ENCODE measurements around the gene TRABD2B. TPM values are rescaled to one million over a fixed set of nuclear protein-coding genes. Genes with fewer than 3 reads are reported as not detected.
"Not testable (repeated sequence)": the region's sequence is repeated elsewhere in the genome, so short reads cannot be mapped to it uniquely, and the experiment has no call there.

The TRABD2B gene
- polyA plus RNA-seq, 1 donor: 21.2 TPM

GRCh38 chr1:47969478-47969877 is 27.7 kb downstream of the TRABD2B start:
- DNase-seq: no peak

DNA sequence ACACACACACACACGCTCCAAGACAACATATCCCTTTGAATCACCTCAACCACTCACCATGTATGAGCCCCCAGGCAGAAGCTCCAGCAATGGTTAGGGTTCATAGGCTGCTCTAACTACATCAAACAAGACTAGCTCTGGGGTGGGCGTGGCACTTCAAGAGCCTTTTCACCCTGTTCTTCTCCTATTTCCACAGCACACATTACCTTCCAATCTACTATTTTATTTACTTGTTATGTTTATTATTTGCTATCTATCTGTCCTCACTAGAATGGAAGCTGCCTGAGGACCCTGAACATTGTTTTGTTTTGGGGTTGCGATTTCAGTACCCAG is 28.7 kb downstream of the TRABD2B start:
- DNase-seq: no peak

DNA sequence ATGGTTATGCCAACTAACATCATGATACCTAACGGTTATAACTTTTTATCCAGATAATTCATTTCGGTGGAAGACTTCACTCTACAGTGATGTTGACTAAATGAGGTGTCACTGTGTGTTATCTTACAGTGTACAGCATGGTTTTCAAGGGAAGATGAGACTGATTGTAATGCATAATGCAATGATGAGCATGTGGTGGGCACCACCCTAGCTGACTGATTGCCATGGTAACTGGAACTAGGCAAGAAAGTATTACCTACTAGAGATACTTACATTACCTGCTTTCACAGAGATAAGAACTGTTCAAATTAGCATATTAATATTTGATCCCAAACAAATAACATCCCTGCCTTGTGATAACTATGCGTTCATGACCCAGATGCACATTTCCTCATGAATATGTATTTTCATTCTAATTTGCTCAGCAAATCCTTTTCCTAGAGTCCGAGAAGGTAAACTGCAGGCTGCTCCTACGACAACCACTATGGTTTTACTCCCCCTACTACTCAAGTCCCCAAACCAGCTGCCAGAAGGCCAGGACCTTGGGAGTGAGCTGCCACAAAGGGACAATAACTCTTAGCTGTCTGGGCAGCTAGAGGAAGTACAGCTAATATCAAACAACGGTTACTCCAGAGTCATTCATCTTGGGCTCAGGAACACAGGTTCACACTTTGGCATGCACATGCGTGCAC is 29.2 kb downstream of the TRABD2B start:
- DNase-seq: no peak

DNA sequence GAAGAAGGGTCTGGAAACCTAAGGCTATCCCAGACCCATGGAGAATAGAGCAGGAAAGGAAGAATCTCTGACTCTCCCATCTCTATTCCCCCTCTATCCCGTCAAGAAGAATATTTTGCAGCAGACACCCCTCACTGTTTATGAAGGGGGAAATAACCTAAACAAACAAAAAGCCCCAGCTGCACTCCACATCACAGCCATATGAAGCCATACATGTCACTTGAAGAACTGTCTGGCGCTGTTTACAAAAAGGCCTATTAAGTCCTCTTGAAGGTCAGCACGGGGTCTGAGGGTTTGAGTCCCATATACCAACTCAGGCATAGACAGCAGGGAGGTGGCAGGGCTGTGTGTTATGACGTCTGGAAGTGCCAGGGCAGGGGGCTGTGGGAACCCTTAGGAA is 31.4 kb downstream of the TRABD2B start:
- DNase-seq: no peak

DNA sequence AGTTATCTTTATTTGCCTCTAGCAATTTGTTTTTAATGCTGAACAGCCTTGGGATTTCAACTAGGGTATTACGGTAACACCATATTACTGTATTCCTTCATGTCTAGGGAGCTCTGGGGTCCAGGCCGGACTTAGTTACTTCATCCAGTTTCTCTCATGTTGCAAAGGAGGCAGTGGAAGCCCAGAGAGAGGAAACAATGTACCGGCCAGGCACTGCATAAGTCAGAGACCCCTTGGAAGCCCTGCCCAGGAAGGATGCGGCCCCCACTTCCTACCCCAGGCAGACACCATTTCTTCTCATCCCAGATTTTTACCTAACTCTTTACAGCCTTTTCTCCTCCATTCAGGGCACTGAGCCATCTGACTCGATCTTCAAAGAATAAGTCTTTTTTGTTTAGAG is 32.5 kb downstream of the TRABD2B start:
- DNase-seq: no peak

GRCh38 chr1:47963568-47964358 is 33.4 kb downstream of the TRABD2B start:
- DNase-seq: no peak

DNA sequence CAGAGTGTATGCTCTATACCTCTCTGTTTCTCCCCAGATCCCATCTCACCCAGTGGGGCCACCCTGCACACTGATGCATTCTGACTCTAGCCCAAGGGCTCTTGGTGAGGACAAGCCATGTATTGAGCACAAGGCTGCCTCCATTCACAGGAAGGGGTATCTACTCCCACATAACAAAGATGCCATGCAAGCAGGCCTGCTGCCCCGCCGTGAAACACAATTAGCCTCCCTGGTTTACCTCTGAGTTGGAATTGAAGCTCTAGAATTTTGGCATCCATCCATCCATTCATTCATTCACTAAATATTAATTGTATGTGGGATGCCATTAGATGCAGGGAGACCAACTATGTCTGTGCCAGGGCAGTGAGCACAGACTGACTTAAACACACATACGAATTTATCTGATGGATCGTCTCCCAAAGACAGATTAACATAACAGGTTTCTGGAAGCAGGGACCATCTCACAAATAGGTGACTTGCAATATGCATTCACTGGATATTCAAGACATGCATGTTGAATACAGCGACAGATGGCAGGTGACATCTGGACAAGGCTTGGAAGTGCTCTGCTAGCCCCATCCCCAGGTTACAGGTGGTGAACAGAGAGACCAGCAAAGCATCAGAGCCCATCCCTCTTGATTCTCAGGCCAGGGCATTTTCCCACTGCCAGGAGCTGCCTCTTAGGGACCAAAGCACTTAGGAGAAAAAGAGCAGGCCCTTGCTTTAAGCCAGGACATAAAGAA is 34.3 kb downstream of the TRABD2B start:
- DNase-seq: no peak

- not testable (repeated sequence) for DNase-seq
Measured at GRCh38 chr1:47961835-47962234, 35.4 kb downstream of the TRABD2B start.

GRCh38 chr1:47956491-47956890 is 40.7 kb downstream of the TRABD2B start:
- not testable (repeated sequence) for DNase-seq

DNA sequence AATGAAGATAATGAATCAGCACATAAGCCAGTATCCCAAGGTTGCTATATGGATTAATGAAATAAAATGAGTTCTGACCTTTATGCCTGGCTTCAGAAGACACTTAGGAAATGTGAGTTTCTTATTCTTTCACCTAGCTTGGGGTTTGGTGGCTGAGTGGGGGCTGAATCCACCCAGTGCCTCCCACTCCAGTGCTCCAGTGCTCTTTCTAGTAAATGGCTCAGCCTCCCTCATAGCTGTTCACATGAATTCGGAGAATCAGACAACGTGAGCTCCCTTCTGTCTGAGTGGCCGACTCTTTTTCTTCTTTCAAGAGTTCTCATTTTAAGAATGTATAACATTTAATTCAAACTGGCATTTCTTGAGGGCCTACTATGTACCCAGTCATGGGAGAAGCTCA is 43.5 kb downstream of the TRABD2B start:
- no peak for DNase-seq

DNA sequence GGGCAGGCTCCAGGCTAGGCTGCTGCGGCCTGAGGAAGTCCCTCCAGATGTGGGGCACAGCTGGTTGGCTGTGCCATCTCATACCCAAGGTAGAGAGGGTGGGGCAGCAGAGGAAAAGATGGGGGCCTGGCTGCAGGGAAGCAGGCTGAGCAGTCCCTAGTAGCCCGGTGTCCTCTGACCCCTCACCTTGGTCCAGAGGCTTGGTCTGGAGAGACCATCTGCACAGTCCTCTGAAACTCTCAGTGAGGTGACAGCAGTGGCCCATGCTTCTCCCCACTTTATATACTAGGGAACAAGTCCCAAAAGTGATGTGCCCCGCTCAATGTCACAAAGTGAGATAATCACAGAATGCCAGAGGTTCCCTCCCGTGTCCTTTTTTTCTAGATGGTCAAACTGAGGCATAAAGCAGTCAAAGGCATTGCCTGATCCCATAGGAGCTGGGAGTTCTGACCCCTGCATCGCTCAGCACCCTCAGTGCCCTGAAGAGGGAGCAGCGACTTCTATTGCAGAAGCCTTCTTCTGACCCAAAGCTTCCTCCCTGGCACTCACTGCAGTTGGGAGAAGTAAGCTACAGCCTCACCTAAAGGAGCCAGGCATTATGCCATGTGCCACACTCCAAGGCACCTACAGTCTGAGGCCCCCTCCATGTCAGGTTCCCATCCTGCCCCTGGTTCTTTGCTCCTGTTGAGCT is 45.5 kb downstream of the TRABD2B start:
- no peak for DNase-seq

- DNase-seq: no peak
Measured at GRCh38 chr1:47951026-47951425, 46.2 kb downstream of the TRABD2B start.

GRCh38 chr1:47950471-47950870 is 46.7 kb downstream of the TRABD2B start:
- no peak for DNase-seq

- DNase-seq: no peak
Measured at GRCh38 chr1:47948126-47948525, 49.1 kb downstream of the TRABD2B start.

DNA sequence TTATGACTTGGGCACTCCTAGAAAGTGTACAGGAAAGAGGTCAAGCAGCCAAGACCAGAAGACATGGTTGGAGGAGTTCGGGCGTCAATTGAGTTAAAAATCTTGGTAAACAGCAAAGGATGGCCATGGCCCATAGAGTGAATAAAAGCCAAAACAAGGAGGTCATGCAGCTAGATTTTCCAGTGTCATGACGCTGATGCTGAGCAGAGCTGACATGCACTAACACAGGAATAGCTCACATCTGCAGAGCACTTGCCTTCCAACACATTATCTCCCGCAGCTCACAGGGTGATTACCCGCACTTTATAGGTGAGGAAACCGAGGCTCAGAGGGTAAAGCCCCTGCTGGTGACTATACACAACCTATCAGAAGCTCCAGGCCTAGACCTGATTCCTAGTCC is 49.7 kb downstream of the TRABD2B start:
- DNase-seq: no peak

- DNase-seq: no peak
Measured at GRCh38 chr1:47944561-47944960, 52.6 kb downstream of the TRABD2B start.

DNA sequence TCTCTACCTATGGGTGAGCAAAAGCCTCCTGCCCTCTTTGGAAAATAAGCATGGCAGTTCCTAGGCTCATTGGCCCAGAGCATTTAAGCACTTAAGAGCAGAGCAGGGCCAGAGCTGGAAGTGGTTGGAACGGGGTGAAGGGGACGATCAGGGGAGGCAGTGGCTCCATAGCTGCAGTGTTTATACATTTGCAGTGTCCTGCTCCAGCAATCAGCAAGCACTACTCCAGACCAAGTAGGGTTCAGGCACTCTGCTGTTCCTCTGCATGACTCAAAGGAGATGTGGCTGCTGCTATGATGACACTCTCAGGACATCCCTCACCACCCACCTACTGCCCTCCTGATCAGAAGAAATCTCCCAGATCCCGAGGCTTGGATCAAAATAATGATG is 55.0 kb downstream of the TRABD2B start:
- DNase-seq: no peak

DNA sequence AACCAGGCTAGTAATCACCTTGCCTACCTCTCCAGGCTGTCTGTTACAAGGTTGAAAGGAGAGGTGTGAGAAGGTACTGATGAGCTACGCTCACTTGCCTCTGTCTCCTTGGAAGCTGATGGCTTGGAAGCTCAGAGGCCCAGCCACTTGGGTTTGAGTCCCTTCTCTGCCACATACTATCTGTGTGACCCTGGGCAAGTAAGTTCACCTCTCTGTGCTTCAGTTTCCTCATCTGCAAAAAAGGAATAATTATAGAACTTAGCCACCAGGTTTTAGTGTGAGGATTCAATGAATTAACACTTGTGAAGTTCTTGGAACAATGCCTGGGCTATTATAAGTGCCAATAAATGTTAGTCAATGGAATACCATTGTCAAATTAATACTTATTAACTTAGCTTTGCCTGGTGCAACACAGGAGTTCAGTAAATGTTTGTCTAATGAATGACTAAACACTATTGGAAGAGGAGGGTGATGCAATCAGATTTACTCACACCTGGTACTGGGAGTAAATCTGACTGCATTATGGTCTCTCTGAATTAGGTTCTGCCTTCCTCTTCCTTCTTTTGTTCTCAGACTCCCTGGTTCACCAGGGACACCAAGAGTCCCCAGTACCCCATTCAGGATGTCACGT is 55.5 kb downstream of the TRABD2B start:
- DNase-seq: no peak

DNA sequence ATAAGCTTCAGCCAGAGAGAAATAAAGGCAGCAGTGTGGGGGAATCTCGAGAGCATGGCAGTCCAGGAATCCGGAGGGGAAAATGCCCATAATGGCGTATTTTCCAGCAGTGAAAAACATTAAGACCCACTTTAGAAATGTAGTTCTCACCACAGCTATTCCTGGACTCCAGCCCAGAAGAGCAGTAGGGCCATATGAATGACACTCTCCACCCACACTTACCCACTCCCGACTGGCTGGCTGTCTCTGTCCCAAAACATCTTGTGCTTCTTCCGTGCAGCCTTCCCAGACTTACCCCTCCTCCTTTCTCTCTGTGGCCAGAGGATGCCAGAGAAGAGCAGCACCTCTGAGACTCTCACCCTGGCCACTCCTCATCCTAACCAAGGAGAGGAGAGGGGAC is 56.4 kb downstream of the TRABD2B start:
- DNase-seq: no peak

GRCh38 chr1:47940326-47940725 is 56.9 kb downstream of the TRABD2B start:
- no peak for DNase-seq

DNA sequence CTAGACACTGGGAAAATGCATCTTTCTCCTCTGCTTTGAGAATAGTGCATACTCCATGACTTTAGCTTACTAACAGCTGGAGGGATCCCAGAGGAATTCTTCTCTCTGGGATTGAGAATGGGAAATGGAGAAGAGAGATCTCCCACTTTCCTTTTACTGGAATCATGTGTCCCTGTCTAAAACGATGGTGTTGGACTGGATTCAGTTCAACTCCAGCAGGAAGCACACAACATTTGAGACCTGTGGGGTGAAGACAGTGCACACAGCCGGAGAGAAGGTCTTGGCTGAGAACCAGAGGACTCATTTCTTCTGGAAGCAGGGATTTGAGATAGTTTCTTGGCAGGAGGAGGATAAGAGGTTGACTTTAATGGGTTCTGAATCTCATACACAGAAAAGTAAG is 58.7 kb downstream of the TRABD2B start:
- no peak for DNase-seq

DNA sequence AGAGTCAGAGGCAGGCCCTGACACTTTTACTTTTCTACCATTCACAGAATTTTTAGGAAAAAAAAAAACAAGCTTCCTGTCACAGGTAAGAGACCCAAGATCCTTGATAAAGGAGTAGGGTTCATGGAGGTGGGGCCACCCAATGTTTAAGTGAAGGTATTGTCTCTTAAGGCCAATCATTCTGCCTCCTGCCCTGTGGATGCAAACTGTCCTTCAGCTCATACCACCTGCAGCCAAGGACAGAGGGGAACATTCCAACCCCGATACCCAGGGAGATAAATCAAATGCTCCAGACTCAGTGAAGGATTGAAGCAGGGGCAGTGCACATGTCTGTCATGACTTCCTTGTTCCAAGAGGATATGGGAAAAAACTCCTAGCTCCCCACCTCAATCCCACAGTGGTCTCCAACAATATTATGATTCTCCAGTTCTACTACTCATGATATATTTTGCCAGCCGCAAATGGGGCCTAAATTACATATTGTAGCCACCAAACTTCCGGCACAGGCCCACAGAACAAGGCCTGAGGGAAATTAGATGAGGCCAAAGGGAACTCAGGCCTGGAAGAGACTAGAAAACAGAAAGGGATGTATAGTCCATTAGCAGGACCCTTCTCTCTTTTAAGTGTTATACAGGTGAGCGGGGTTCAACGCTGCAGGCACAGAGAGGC is 59.5 kb downstream of the TRABD2B start:
- DNase-seq: no peak
